ENCODE data around the gene ILDR2. TPM values are rescaled to one million over a fixed set of nuclear protein-coding genes. Genes with fewer than 3 reads are reported as not detected.

Gene ILDR2
- total and polyA plus RNA-seq, 10 of the 15 experiments (the other 5 are each of a cell fraction or from before 2014, with no cell fraction given), result 0.05 to 5.3 (median 1.9) TPM

GRCh38 chr1:166899769-166900168, 75.6 kb downstream of the ILDR2 start (continued):
- TF ChIP-seq, protein P1, sequence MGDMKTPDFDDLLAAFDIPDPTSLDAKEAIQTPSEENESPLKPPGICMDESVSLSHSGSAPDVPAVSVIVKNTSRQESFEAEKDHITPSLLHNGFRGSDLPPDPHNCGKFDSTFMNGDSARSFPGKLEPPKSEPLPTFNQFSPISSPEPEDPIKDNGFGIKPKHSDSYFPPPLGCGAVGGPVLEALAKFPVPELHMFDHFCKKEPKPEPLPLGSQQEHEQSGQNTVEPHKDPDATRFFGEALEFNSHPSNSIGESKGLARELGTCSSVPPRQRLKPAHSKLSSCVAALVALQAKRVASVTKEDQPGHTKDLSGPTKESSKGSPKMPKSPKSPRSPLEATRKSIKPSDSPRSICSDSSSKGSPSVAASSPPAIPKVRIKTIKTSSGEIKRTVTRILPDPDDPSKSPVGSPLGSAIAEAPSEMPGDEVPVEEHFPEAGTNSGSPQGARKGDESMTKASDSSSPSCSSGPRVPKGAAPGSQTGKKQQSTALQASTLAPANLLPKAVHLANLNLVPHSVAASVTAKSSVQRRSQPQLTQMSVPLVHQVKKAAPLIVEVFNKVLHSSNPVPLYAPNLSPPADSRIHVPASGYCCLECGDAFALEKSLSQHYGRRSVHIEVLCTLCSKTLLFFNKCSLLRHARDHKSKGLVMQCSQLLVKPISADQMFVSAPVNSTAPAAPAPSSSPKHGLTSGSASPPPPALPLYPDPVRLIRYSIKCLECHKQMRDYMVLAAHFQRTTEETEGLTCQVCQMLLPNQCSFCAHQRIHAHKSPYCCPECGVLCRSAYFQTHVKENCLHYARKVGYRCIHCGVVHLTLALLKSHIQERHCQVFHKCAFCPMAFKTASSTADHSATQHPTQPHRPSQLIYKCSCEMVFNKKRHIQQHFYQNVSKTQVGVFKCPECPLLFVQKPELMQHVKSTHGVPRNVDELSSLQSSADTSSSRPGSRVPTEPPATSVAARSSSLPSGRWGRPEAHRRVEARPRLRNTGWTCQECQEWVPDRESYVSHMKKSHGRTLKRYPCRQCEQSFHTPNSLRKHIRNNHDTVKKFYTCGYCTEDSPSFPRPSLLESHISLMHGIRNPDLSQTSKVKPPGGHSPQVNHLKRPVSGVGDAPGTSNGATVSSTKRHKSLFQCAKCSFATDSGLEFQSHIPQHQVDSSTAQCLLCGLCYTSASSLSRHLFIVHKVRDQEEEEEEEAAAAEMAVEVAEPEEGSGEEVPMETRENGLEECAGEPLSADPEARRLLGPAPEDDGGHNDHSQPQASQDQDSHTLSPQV (IDR thresholded peaks at IDR 0.05), result no peak
- TF ChIP-seq, protein P2, sequence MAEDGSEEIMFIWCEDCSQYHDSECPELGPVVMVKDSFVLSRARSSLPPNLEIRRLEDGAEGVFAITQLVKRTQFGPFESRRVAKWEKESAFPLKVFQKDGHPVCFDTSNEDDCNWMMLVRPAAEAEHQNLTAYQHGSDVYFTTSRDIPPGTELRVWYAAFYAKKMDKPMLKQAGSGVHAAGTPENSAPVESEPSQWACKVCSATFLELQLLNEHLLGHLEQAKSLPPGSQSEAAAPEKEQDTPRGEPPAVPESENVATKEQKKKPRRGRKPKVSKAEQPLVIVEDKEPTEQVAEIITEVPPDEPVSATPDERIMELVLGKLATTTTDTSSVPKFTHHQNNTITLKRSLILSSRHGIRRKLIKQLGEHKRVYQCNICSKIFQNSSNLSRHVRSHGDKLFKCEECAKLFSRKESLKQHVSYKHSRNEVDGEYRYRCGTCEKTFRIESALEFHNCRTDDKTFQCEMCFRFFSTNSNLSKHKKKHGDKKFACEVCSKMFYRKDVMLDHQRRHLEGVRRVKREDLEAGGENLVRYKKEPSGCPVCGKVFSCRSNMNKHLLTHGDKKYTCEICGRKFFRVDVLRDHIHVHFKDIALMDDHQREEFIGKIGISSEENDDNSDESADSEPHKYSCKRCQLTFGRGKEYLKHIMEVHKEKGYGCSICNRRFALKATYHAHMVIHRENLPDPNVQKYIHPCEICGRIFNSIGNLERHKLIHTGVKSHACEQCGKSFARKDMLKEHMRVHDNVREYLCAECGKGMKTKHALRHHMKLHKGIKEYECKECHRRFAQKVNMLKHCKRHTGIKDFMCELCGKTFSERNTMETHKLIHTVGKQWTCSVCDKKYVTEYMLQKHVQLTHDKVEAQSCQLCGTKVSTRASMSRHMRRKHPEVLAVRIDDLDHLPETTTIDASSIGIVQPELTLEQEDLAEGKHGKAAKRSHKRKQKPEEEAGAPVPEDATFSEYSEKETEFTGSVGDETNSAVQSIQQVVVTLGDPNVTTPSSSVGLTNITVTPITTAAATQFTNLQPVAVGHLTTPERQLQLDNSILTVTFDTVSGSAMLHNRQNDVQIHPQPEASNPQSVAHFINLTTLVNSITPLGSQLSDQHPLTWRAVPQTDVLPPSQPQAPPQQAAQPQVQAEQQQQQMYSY (CRISPR knock-in tag; IDR thresholded peaks at IDR 0.05), result no peak
- no peak for TF ChIP-seq MYC (IDR thresholded peaks at IDR 0.05; ENCODE audit: insufficient read depth, insufficient read length, insufficient replicate concordance, low read length, severe bottlenecking)
- TF ChIP-seq FOS (IDR thresholded peaks at IDR 0.05; ENCODE audit: borderline replicate concordance, extremely low read depth, insufficient read length), result no peak
- no peak for TF ChIP-seq TAF1 (IDR thresholded peaks at IDR 0.05; ENCODE audit: borderline replicate concordance, low read depth, low read length)
- TF ChIP-seq SIN3A (IDR thresholded peaks at IDR 0.05; ENCODE audit: low read depth, low read length), result no peak
- TF ChIP-seq, protein P3, sequence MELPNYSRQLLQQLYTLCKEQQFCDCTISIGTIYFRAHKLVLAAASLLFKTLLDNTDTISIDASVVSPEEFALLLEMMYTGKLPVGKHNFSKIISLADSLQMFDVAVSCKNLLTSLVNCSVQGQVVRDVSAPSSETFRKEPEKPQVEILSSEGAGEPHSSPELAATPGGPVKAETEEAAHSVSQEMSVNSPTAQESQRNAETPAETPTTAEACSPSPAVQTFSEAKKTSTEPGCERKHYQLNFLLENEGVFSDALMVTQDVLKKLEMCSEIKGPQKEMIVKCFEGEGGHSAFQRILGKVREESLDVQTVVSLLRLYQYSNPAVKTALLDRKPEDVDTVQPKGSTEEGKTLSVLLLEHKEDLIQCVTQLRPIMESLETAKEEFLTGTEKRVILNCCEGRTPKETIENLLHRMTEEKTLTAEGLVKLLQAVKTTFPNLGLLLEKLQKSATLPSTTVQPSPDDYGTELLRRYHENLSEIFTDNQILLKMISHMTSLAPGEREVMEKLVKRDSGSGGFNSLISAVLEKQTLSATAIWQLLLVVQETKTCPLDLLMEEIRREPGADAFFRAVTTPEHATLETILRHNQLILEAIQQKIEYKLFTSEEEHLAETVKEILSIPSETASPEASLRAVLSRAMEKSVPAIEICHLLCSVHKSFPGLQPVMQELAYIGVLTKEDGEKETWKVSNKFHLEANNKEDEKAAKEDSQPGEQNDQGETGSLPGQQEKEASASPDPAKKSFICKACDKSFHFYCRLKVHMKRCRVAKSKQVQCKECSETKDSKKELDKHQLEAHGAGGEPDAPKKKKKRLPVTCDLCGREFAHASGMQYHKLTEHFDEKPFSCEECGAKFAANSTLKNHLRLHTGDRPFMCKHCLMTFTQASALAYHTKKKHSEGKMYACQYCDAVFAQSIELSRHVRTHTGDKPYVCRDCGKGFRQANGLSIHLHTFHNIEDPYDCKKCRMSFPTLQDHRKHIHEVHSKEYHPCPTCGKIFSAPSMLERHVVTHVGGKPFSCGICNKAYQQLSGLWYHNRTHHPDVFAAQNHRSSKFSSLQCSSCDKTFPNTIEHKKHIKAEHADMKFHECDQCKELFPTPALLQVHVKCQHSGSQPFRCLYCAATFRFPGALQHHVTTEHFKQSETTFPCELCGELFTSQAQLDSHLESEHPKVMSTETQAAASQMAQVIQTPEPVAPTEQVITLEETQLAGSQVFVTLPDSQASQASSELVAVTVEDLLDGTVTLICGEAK (IDR thresholded peaks at IDR 0.05; ENCODE audit: borderline replicate concordance), result no peak
- no peak for TF ChIP-seq ZNF384 (IDR thresholded peaks at IDR 0.05; ENCODE audit: borderline replicate concordance, low read depth, low read length)
